Sigmoid colon (tissue), 7 donors: ENCODE data around the gene NOX5. TPM values are rescaled to one million over a fixed set of nuclear protein-coding genes. Genes with fewer than 3 reads are reported as not detected.

Experiments
- DNase-seq: peaks from one replicate; pipeline ENCODE4 v3.0.0-alpha.2; 2019
- H3K27ac ChIP-seq, 4 donors: fragments of 200-600 bp; sonication (generic); one replicate each; pipeline ENCODE4 v1.5.1; 2016 to 2019; ENCODE audit warnings: mild to moderate bottlenecking in 1 of 4
- H3K27me3 ChIP-seq, 3 donors: fragments of 200-600 bp; sonication (generic); one replicate each; pipeline ENCODE4 v1.5.1; 2019; ENCODE audit warnings: mild to moderate bottlenecking in 1 of 3
- H3K36me3 ChIP-seq, 4 donors: fragments of 200-600 bp; sonication (generic); one replicate each; pipeline ENCODE4 v1.5.1; 2016 to 2019
- H3K4me1 ChIP-seq, 4 donors: fragments of 200-600 bp; sonication (generic); one replicate each; pipeline ENCODE4 v1.5.1; 2017 to 2019
- H3K4me3 ChIP-seq, 4 donors: fragments of 200-600 bp; sonication (generic); one replicate each; pipeline ENCODE4 v1.5.1; 2017 to 2019; ENCODE audit warnings: mild to moderate bottlenecking in 2 of 4, moderate library complexity in 1 of 4
- H3K9me3 ChIP-seq, 4 donors: fragments of 200-600 bp in 3 of 4; sonication (generic) in 3 of 4; one replicate each; pipeline versions ENCODE4 v1.5.1 to v1.6.1; 2013 to 2019
- EP300 ChIP-seq, 4 donors: sonication (generic); formaldehyde crosslinking; IDR thresholded peaks; one replicate each; pipeline ENCODE4 v1.6.1; 2017; ENCODE audit warnings: antibody characterized with exemption in 4 of 4
- POLR2A ChIP-seq, 2 donors: fragments of 450-650 bp; IDR thresholded peaks; one replicate each; pipeline ENCODE4 v1.6.1; 2016; ENCODE audit warnings: antibody characterized with exemption in 2 of 2, mild to moderate bottlenecking in 2 of 2, moderate library complexity in 2 of 2
- POLR2AphosphoS5 ChIP-seq, 4 donors: sonication (generic); formaldehyde crosslinking; IDR thresholded peaks; one replicate each; pipeline ENCODE4 v1.6.1; 2017; ENCODE audit warnings: antibody characterized with exemption in 4 of 4
- WGBS, 2 donors: extraction: QIAGEN DNeasy Blood & Tissue Kit; methylation state at CpG; one replicate each; pipeline ENCODE4 v1.1.7; 2013; 5-methylcytosine and 5-hydroxymethylcytosine counted together
- intact Hi-C: fragments of 100-400 bp; cut with DNase I; formaldehyde crosslinking; loops from one replicate; pipeline ENCODE4 v1.15.1; 2023
- polyA plus RNA-seq, 3 donors: library from polyadenylated mRNA; stranded (reverse); fragments of 200-250 nt; gene quantifications; one replicate each; pipeline ENCODE4 v1.2.3, GENCODE V29; 2013
- total RNA-seq, 4 donors: library from RNA; depleted of rRNA; stranded (reverse); fragments of >200 nt; gene quantifications; one replicate each; pipeline ENCODE4 v1.1.0, GENCODE V29; 2016
- TF ChIP-seq, protein P1 (sequence below), 4 experiments: fragments of 450-650 bp in 3 of 4; fragments of 200-600 bp in 1 of 4; IDR thresholded peaks; one replicate each; pipeline ENCODE4 v1.5.1; 2016 to 2019; ENCODE audit warnings: antibody characterized with exemption in 4 of 4, mild to moderate bottlenecking in 3 of 4, moderate library complexity in 2 of 4
- donor health status: healthy with polysubstance abuse.
- donor health status: Bipolar disorder and iron deficiency.
- donor health status: healthy.

The NOX5 gene
- total and polyA plus RNA-seq, 7 donors = 0.16 to 0.49 (median 0.36) TPM; not detected in 4

- H3K4me3 ChIP-seq = no peak overlapping the region
- H3K27ac ChIP-seq = no peak overlapping the region
- H3K27me3 ChIP-seq = no peaks in the 10 kb centered on the region
- WGBS, 2 donors = 94 to 97% methylated on average over 3 of the region's 3 CpGs
- intact Hi-C loops = no loop called here
- TF ChIP-seq EP300 (IDR thresholded peaks at IDR 0.05) = no peak
- TF ChIP-seq POLR2A (IDR thresholded peaks at IDR 0.05) = no peak
- no peak for TF ChIP-seq POLR2AphosphoS5 (IDR thresholded peaks at IDR 0.05)
- TF ChIP-seq, protein P1, sequence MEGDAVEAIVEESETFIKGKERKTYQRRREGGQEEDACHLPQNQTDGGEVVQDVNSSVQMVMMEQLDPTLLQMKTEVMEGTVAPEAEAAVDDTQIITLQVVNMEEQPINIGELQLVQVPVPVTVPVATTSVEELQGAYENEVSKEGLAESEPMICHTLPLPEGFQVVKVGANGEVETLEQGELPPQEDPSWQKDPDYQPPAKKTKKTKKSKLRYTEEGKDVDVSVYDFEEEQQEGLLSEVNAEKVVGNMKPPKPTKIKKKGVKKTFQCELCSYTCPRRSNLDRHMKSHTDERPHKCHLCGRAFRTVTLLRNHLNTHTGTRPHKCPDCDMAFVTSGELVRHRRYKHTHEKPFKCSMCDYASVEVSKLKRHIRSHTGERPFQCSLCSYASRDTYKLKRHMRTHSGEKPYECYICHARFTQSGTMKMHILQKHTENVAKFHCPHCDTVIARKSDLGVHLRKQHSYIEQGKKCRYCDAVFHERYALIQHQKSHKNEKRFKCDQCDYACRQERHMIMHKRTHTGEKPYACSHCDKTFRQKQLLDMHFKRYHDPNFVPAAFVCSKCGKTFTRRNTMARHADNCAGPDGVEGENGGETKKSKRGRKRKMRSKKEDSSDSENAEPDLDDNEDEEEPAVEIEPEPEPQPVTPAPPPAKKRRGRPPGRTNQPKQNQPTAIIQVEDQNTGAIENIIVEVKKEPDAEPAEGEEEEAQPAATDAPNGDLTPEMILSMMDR (IDR thresholded peaks at IDR 0.05) = no peak
- no peaks in the 10 kb centered on the region for H3K4me1 ChIP-seq
- H3K9me3 ChIP-seq = no peaks in the 10 kb centered on the region
- DNase-seq = no peak
- no peaks in the 10 kb centered on the region for H3K36me3 ChIP-seq
These were observed 91.0 kb downstream of the NOX5 start for GRCh38 chr15:69105451-69105985.

- intact Hi-C loops = no loop called here
- Histone ChIP-seq H3K4me1 (no peaks in the 10 kb centered on the region), H3K4me3 (no peak overlapping the region), H3K27me3 (no peaks in the 10 kb centered on the region), H3K9me3 (no peaks in the 10 kb centered on the region), H3K36me3 (no peaks in the 10 kb centered on the region), H3K27ac (no peak overlapping the region)
- 53 to 84% methylated on average over 4 of the region's 4 CpGs for WGBS, 2 donors
- TF ChIP-seq, protein P1 (IDR thresholded peaks at IDR 0.05) = no peak
- TF ChIP-seq POLR2AphosphoS5 (IDR thresholded peaks at IDR 0.05) = no peak
- TF ChIP-seq EP300 (IDR thresholded peaks at IDR 0.05) = no peak
- no peak for TF ChIP-seq POLR2A (IDR thresholded peaks at IDR 0.05)
- no peak for DNase-seq
These were observed 92.6 kb downstream of the NOX5 start for GRCh38 chr15:69107025-69107620.

Other genes starting within 250 kb of the NOX5 start
- 10 to 100 TPM; 37.6 to 71.2 (median 58.9) TPM for gene ANP32A, start 193.8 kb upstream of the NOX5 start, total RNA-seq
- 100 to 1,000 TPM in 1 of 3 donors, 10 to 100 TPM in 2; 67.3 to 152 (median 82.1) TPM for gene ANP32A, start 193.8 kb upstream of the NOX5 start, polyA plus RNA-seq
- gene SPESP1, start 84.2 kb upstream of the NOX5 start, total RNA-seq = 1 to 10 TPM; 1.9 to 3.6 (median 3.0) TPM
- gene SPESP1, start 84.2 kb upstream of the NOX5 start, polyA plus RNA-seq = 1 to 10 TPM in 1 of 3 donors, not detected in 2; 1.5 TPM
- 10 to 100 TPM; 10.3 to 19.1 (median 12.7) TPM for gene GLCE, start 145.9 kb downstream of the NOX5 start, total RNA-seq
- gene GLCE, start 145.9 kb downstream of the NOX5 start, polyA plus RNA-seq = 10 to 100 TPM; 12.0 to 24.6 (median 16.7) TPM